Ectodermal cell (in vitro differentiated cells): ENCODE results near the gene TRIM28.
"Not testable (repeated sequence)": the region's sequence is repeated elsewhere in the genome, so short reads cannot be mapped to it uniquely, and the experiment has no call there.

Experiments used
- H3K27ac ChIP-seq: 2 replicates; pipeline ENCODE4 v1.7.0; 2013; ENCODE audit warnings: mild to moderate bottlenecking, low read depth, low read length; ENCODE audit not compliant: insufficient read depth, poor library complexity, severe bottlenecking
- H3K27me3 ChIP-seq: 2 replicates; pipeline ENCODE4 v1.7.0; 2013; ENCODE audit warnings: mild to moderate bottlenecking, low read length; ENCODE audit not compliant: insufficient read depth, control insufficient read depth, poor library complexity, severe bottlenecking
- H3K36me3 ChIP-seq: one replicate; pipeline ENCODE4 v1.7.0; 2013; ENCODE audit warnings: low read length; ENCODE audit not compliant: control insufficient read depth, insufficient read depth
- H3K4me1 ChIP-seq: one replicate; pipeline ENCODE4 v1.7.0; 2013; ENCODE audit warnings: low read length; ENCODE audit not compliant: control insufficient read depth, insufficient read depth
- H3K4me3 ChIP-seq: 2 replicates; pipeline ENCODE4 v1.7.0; 2013; ENCODE audit warnings: low read depth, low read length, control low read depth; ENCODE audit not compliant: insufficient read depth
- H3K9me3 ChIP-seq: 2 replicates; pipeline ENCODE4 v1.7.0; 2013; ENCODE audit warnings: mild to moderate bottlenecking, low read length, moderate library complexity; ENCODE audit not compliant: control insufficient read depth
- WGBS, 2 experiments: methylation state at CpG; one replicate each; pipeline ENCODE4 v1.1.7; 2013; ENCODE audit warnings: missing lambda C conversion rate in 2 of 2; 5-methylcytosine and 5-hydroxymethylcytosine counted together

The TRIM28 gene

DNA sequence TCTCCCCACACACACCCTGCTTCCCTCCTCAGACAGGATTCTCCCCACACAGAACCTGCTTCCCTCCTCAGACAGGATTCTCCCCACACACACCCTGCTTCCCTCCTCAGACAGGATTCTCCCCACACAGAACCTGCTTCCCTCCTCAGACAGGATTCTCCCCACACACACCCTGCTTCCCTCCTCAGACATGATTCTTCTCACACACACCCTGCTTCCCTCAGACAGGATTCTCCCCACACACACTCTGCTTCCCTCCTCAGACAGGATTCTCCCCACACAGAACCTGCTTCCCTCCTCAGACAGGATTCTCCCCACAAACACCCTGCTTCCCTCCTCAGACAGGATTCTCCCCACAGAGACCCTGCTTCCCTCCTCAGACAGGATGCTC lies 4.7 kb upstream of the TRIM28 start:
- peaks cover 39% of the 10 kb centered on the region for H3K27me3 ChIP-seq
- not testable (repeated sequence) for H3K4me3 ChIP-seq, H3K9me3 ChIP-seq, H3K36me3 ChIP-seq, H3K27ac ChIP-seq, H3K4me1 ChIP-seq

- not testable (repeated sequence) for H3K9me3 ChIP-seq, H3K36me3 ChIP-seq, H3K4me3 ChIP-seq, H3K27ac ChIP-seq
- Histone ChIP-seq H3K27me3 (peaks cover 39% of the 10 kb centered on the region), H3K4me1 (peaks cover 13% of the 10 kb centered on the region)
- WGBS, 2 experiments, result 84% methylated on average over 17 to 18 of the region's 18 CpGs
These were observed 1.1 kb upstream of the TRIM28 start for GRCh38 chr19:58542641-58543372.

DNA sequence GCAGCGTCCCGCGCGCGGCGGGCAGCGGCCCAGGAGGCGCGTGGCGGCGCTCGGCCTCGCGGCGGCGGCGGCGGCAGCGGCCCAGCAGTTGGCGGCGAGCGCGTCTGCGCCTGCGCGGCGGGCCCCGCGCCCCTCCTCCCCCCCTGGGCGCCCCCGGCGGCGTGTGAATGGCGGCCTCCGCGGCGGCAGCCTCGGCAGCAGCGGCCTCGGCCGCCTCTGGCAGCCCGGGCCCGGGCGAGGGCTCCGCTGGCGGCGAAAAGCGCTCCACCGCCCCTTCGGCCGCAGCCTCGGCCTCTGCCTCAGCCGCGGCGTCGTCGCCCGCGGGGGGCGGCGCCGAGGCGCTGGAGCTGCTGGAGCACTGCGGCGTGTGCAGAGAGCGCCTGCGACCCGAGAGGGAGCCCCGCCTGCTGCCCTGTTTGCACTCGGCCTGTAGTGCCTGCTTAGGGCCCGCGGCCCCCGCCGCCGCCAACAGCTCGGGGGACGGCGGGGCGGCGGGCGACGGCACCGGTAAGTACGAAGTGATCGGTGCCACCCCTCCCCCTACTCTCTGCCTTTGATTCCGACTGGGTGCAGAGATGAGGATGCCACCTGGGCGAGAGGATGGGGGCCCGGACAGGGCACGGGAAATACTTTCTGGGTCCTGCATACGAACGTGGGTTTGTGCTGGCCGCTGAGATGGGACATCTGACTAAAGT lies 874 bp downstream of the TRIM28 start:
- Histone ChIP-seq H3K27ac (peak overlapping the region; percentile 97), H3K4me1 (peaks cover 13% of the 10 kb centered on the region), H3K9me3 (no peaks in the 10 kb centered on the region), H3K4me3 (peak overlapping the region; percentile 100), H3K27me3 (peaks cover 28% of the 10 kb centered on the region), H3K36me3 (peaks cover 27% of the 10 kb centered on the region)
- WGBS, 2 experiments, result 0 to 1% methylated on average over 92 of the region's 92 CpGs

GRCh38 chr19:58545286-58546018 lies 1.6 kb downstream of the TRIM28 start:
- peak overlapping the region; percentile 100 for H3K4me3 ChIP-seq
- H3K27ac ChIP-seq, result no peak overlapping the region
- 14 to 16% methylated on average over 21 of the region's 21 CpGs for WGBS, 2 experiments
- peaks cover 23% of the 10 kb centered on the region for H3K27me3 ChIP-seq
- H3K36me3 ChIP-seq, result peaks cover 34% of the 10 kb centered on the region
- no peaks in the 10 kb centered on the region for H3K9me3 ChIP-seq
- H3K4me1 ChIP-seq, result peaks cover 13% of the 10 kb centered on the region

DNA sequence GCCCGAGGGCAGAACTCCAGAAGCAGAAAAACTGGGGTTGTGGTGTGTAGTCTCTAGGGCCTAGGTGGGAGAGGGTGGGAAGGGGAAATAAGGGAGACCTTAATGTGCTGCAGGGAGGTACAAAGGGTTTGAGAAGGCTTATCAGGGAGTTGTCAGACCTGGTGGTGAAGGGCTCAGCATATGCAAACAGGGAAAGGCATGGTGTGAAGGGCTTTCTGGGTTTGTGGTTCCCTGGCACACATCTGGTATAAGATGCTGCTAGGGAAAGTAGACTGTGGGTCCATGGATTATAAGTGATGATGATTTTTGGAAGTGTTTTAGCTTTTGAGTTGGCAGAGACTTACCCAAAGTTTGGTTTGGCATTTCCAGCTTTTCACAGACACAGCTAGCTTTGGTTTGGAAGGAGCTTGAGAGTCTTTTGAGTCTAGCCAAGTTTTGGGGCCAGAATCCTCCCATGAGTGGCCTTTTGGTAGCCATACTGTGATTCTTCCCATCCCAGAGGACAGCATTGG lies 2.2 kb downstream of the TRIM28 start:
- peaks cover 17% of the 10 kb centered on the region for H3K27me3 ChIP-seq
- H3K4me3 ChIP-seq, result peak overlapping the region; percentile 100
- no peaks in the 10 kb centered on the region for H3K9me3 ChIP-seq
- H3K4me1 ChIP-seq, result peaks cover 13% of the 10 kb centered on the region
- WGBS, 2 experiments, result 40 to 60% methylated on average over 1 of the region's 1 CpG
- H3K27ac ChIP-seq, result no peak overlapping the region
- H3K36me3 ChIP-seq, result peaks cover 38% of the 10 kb centered on the region

- WGBS, 2 experiments, result 96 to 97% methylated on average over 18 of the region's 18 CpGs
- no peak overlapping the region for H3K27ac ChIP-seq
- no peak overlapping the region for H3K4me3 ChIP-seq
- peaks cover 48% of the 10 kb centered on the region for H3K36me3 ChIP-seq
- no peaks in the 10 kb centered on the region for H3K9me3 ChIP-seq
- peaks cover 2% of the 10 kb centered on the region for H3K27me3 ChIP-seq
- H3K4me1 ChIP-seq, result peaks cover 13% of the 10 kb centered on the region
These were observed 3.8 kb downstream of the TRIM28 start for GRCh38 chr19:58547323-58548312.

DNA sequence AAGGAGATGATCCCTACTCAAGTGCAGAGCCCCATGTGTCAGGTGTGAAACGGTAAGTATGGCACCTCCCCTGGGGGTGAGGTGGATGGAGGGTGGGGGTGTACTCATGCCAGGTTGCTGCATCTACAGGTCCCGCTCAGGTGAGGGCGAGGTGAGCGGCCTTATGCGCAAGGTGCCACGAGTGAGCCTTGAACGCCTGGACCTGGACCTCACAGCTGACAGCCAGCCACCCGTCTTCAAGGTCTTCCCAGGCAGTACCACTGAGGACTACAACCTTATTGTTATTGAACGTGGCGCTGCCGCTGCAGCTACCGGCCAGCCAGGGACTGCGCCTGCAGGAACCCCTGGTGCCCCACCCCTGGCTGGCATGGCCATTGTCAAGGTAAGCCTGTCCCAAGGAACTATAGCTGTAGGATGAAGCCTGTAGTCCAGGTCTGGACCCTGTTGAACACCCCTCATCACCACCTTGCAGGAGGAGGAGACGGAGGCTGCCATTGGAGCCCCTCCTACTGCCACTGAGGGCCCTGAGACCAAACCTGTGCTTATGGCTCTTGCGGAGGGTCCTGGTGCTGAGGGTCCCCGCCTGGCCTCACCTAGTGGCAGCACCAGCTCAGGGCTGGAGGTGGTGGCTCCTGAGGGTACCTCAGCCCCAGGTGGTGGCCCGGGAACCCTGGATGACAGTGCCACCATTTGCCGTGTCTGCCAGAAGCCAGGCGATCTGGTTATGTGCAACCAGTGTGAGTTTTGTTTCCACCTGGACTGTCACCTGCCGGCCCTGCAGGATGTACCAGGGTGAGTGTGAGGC lies 5.2 kb downstream of the TRIM28 start:
- 97% methylated on average over 20 of the region's 20 CpGs for WGBS, 2 experiments
- H3K4me1 ChIP-seq, result peaks cover 13% of the 10 kb centered on the region
- no peaks in the 10 kb centered on the region for H3K9me3 ChIP-seq
- no peaks in the 10 kb centered on the region for H3K27me3 ChIP-seq
- no peak overlapping the region for H3K4me3 ChIP-seq
- H3K27ac ChIP-seq, result no peak overlapping the region
- peaks cover 48% of the 10 kb centered on the region for H3K36me3 ChIP-seq

GRCh38 chr19:58549664-58550361 lies 5.9 kb downstream of the TRIM28 start:
- WGBS, 2 experiments, result 96 to 97% methylated on average over 11 of the region's 11 CpGs
- no peaks in the 10 kb centered on the region for H3K27me3 ChIP-seq
- H3K4me1 ChIP-seq, result peaks cover 13% of the 10 kb centered on the region
- no peak overlapping the region for H3K4me3 ChIP-seq
- H3K36me3 ChIP-seq, result peaks cover 48% of the 10 kb centered on the region
- H3K9me3 ChIP-seq, result no peaks in the 10 kb centered on the region
- H3K27ac ChIP-seq, result no peak overlapping the region
